Left colon (tissue), 2 donors: Measurements from ENCODE around the gene DUSP3. TPM values are rescaled to one million over a fixed set of nuclear protein-coding genes. Genes with fewer than 3 reads are reported as not detected.

ENCODE experiments used
- ATAC-seq: fragments of 200-7000 bp; cut with Tn5 transposase; one replicate; pipeline ENCODE4 v1.9.1; 2020; ENCODE audit warnings: mild to moderate bottlenecking, moderate library complexity
- DNase-seq, 2 donors: peaks; one replicate each; pipeline ENCODE4 v3.0.0-alpha.2; 2020
- intact Hi-C, 2 donors: fragments of 100-400 bp; cut with DNase I in 1 of 2; cut with micrococcal nuclease in 1 of 2; formaldehyde crosslinking; loops; one replicate each; pipeline versions ENCODE4 v1.11.2 to v1.14.0; 2022; cut with DNase I, micrococcal nuclease
- long read RNA-seq: library from polyadenylated mRNA; unstranded; transcript quantifications from one replicate; pipeline ENCODE4 v2.0.0, GENCODE V29; 2021
- total RNA-seq, 2 donors: library from RNA; stranded (reverse); fragmentation: NEBNext Ultra II Directional; extraction: Animal tissue kit (Norgen Biotek cat#: 25700); gene quantifications; one replicate each; pipeline ENCODE4 v1.2.1, GENCODE V29; 2021
- donor health status: DM: no; HTN: no; CAD: no.
- donor health status: DM: yes; HTN: yes; CAD: no.

DUSP3 gene
- total RNA-seq, result 10 to 100 TPM; 47.3 to 85.2 TPM
- long read RNA-seq, full-length matches to known transcripts, result 31 of 57 reads
- long read RNA-seq, partial matches to known transcripts, result 1 of 57 reads
- long read RNA-seq, other reads (novel, unspliced or antisense), result 25 of 57 reads

DNA sequence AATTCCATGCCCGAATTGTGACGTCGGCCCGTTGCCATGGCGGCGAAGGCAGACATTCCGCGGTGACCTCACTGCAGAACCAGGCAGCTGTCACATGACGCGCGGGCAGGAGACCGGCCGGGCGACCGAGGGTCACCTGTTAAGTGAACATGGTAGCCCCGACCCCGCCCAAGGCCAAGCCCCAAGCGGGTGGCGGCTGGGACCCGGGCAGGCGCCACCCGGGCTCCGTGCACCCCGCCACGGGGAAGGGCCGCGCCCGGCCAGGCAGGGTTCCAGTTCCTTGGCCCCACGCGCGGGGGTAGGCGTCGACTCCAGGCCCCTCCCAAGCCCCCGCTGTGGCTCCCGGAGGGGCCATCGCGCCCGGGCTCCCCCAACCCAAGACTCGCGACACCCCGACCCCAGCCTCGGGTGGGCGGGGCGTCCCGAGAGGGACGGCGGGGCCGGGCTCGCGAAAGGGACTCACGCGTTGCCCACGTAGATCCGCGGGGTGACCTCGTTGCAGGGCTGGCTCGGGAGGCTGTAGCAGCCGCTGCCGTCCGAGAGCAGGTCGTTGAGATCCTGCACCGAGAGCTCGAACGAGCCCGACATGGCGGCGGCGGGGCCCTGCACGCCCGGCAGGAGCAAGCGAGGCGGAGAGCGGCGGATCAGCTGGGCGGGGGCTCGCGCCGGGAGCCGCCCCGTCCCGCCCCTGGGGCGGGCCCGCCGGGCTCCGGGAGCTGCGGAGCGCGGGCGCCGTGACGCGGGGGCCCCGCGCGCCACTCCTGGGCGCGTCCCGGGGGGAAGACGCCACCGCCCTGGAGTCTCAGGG, at the start of gene DUSP3:
Gene DUSP3, minus strand, starts transcription at position 641 of the 808 bp plus-strand sequence. Its CDS starts 53 bp downstream, at position 588.
- DNase-seq, result peak; percentile 96 to 97
- intact Hi-C loops, result no loop called here
- peak; percentile 91 for ATAC-seq

DNA sequence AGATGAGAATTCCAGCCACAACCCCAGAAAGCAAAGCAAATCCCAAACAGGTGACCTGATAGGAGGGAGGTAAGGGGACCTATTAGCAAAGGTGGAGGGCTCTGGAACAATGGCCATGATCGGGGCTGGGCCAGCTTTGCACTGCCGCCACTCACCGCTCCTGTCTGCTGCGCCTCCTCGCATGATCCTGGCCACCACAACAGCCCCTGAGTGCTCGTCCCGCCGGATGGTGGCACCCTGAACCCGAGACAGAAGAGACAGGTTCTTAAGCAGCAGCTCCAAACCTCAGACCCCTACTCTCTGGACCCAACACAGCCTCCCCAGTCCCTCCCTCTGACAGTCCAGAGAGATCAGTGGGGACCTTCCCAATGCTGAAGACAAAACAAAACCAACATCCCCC, 48.8 kb upstream of the DUSP3 start:
- ATAC-seq (no peak), DNase-seq (no peak)
- intact Hi-C loops, result no loop called here

DNA sequence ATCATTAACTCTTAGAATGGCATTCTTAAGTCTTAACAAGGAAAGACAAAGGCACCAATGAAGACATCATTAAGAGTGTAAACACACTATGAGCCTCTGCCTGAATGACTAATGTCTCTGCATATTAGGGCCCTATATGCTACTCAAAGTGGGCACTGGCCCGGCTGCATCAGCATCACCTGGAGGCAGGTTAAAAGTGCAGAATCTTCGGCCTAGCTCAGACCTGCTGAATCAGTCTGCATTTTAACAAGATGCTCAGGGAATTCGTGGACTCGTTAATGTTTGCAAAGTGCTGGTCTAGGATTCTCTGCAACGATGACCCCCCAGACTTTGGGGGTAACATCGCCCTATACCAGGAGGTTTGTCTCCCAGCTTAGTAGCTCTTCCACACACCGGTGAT, 47.4 kb upstream of the DUSP3 start:
- no peak for DNase-seq
- no peak for ATAC-seq
- intact Hi-C loops, result no loop called here

DNA sequence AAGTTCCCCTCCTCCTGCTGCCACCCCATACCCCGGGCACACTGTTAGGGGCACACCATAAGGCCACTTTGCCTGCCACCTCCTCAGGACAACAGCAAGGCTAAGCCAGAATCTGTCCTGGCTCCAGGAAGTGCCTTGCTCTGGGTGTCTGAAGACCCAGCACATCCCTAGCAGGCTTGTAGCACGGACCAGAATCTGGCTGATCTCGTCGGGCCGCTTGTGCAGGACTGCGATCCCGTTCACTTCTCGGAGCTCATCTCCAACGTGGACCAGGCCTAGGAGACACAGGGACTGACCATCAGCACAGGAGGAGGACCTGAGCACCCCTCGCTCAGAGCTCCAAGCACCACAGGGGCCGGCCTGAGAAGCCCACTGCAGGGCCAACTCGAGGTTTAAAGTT, 46.8 kb upstream of the DUSP3 start:
- no peak for ATAC-seq
- intact Hi-C loops, result no loop called here

DNA sequence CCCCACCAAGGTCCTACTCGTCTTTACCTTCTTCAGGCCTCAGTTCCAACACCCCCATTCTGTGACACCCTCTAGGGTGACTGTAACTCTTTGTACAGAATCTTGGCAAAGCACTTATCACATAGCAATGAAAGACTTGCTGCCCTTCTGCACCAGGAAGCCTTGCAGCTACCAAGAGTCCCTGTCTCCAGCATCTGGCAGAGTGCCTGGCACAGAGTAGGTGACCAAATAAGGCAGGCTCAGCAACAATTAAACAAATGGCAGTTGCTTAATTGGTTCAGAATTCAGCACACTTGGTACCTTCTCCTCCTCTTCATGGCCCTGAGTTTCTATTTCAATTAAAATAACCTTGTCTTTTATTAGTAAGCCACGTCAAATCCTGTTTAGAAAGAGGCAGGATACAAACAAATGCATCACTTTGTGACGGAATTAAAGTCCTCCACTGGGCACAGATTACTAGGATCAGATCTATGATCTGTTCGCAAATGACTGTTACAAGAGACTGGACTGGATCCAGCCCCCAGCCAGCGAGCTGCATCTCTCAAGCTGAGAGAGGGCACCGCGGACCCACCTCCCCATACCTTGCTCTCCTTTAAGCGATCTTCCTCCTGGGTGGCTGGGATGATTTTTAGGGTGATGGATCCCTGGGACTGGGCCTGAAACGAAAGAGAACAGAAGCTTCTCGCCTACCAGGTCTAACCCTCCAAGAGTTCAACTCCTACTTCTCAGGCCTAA, 44.7 kb upstream of the DUSP3 start:
- DNase-seq, result peak; percentile 54 to 56
- intact Hi-C loops, result no loop called here
- ATAC-seq, result peak; percentile 85

More for the DNA sequence above, 46.8 kb upstream of the DUSP3 start:
- DNase-seq, result no peak

DNA sequence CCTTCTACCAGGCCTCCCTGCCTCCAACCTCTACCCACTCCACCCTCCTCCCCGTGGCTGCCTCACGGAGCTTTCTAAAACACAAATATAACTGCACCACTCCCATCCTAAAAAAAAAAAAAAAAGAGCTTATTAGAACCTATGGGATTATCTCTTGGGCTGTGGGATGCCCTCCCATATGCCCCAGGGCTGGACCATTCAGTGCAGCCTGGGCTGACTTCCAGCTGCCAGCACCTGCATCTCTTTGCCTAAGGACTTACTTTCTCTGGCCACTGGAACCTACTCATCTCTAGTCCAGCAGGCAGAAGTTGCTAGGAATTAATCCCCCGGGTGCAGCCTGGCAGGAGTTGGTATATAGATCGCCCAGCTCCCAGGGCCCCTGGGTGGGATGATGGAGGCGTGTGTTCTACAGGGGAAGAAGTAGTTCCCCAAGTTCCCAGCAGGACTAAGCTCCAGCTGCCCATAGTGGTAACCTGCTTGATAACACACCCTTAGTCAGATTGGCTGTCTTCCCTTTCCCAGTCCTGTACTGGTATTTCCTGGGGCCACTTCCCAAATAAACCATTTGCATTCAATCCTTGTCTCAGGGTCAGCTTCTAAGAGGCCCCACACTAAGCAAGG, 43.9 kb upstream of the DUSP3 start:
- intact Hi-C loops, result no loop called here
- ATAC-seq, result peak; percentile 18
- no peak for DNase-seq

DNA sequence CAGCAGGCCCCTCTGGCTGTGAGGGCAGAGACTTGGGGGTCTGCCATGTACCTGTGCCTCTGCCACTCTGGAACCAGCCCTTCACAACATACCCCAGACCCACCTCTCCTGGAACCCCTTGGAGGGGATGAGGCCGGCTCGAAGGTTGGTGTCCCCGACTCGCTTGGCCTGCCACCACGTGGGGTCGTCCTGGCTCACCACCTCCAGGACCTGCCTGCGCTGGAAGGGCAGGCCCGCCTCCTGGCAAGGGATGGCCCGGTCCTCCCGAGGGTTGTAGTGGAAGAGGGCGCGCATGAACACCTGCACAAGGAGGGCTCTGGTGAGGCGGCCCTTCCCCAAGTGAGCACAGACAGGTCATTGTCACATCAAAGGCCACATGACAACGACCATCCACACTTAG, 42.0 kb upstream of the DUSP3 start:
- DNase-seq, result no peak
- ATAC-seq, result no peak

DNA sequence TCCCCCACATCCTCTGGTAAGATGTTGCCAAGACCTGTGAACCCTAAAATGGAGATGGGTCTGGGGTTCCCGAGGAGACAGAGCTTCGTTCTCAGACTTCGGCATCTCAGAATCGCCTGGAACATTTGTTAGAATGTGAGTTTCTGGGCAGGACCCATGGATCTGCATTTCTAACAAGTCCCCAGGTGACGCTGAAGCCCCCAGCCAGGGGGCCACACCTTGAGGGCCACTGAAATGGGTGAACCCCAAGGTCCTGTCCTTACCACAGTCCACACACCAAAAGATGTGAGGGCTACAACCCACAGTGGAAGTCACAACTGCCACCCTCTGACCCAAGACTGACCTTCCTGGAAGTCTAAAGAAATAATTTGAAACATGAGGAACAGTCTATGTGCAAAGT, 40.2 kb upstream of the DUSP3 start:
- ATAC-seq, result no peak
- intact Hi-C loops, result no loop called here
- no peak for DNase-seq

More for the DNA sequence above, 42.0 kb upstream of the DUSP3 start:
- intact Hi-C loops, result no loop called here

DNA sequence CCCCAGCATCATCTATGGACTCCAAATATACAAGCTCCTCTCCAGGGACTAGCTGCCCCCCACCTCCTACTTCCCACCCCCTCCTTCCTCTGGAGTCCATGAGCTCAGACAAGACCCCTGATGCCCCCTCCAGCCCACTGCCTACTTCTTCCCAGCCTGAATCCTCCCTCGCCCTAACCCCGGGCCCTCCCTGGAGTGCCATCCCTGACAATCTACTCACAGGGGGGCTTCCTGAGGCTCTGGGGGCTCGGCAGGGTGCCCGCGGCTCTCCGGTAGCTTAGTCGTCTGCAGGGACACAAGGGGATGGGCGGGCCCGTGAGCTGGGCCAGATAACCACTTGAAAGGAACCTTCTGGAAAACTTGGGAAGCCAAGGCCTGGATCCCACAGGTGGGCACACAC, 39.0 kb upstream of the DUSP3 start:
- ATAC-seq, result no peak
- no peak for DNase-seq

DNA sequence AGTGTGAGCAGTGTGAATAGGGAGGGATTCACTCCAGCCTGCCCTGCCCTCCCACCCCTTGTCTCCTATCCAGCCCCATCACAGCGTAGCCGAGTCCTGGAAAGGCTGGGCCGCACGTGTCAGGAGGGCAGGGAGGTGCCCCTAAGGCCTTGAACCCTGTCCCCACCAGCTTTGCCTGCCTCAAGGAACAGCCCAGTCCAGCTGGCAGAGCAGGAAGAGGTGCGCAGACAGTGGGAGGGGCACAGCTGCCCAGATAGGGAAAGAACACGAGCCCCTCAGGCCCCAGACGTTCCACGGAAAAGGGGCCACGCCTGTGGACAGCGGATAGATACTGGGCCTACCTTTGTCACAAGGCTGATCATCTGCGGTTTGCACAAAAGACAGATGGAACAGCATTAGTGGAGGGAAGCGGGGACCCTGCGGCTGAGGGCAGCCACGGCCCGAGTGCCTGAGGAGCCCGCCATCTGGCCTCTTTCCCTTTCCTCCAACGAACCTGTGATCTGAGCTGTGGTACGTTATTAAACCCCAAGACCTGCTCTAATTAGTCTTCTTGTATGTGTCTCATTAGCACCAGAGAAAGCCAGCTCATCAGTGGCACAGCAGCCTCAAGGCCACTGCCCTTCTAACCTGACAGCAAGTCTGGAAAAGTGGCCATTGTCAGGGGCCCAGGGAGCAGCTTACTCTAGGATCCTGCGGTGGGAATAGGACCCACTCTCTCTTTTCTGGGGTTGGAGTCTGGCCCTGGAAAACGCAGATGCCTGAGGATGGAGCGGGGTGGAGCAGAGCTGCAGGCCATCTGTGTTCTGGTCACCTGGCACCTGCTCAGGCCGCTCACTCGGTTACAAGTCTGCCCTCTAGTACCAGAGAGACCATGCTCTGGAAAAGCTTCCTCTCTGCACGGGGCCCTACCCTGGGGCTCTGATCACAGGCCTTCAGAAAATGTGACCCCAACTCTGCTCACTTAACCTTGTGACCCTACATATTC, 37.9 kb upstream of the DUSP3 start:
- no peak for DNase-seq
- intact Hi-C loops, result no loop called here
- ATAC-seq, result no peak

More for the DNA sequence above, 39.0 kb upstream of the DUSP3 start:
- intact Hi-C loops, result no loop called here

DNA sequence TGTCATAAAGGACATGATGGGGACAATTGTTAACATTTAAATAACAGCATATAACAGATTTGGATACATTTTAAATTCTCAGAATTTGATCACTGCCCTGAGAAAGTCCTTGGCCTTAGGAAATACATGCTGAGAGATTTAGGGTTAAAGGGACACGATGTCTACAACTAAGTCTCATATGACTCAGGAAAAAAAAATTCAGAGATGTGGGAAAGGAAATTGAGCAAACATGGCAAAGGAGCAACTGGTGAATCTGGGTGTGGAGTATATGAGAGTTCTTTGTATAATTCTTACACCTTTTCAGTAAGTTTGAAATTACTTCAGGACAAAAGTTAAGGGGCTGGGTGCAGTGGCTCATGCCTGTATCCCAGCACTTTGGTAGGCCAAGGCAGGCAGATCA, 35.9 kb upstream of the DUSP3 start:
- DNase-seq (no peak), ATAC-seq (no peak)
- intact Hi-C loops, result no loop called here

DNA sequence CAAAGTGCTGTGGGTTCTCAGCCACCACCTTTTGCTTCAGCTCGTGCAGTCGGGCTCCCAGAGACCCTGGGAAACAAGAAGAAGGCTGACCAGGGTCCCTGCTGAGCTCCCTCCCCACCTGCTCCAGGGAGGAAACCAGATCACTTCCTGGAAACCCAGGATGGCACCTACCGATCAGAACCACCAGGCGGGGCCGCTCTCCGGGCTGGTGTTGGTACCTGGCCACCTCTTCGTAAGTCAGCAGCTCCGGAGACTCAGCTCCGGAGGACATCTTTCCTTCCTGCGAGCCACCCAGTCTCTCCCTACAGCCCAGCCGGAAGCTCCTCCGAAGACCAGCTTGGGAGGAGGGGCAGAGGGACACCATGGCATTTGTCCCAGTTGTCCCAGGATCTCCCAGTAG, 35.2 kb upstream of the DUSP3 start:
- DNase-seq, result no peak

DNA sequence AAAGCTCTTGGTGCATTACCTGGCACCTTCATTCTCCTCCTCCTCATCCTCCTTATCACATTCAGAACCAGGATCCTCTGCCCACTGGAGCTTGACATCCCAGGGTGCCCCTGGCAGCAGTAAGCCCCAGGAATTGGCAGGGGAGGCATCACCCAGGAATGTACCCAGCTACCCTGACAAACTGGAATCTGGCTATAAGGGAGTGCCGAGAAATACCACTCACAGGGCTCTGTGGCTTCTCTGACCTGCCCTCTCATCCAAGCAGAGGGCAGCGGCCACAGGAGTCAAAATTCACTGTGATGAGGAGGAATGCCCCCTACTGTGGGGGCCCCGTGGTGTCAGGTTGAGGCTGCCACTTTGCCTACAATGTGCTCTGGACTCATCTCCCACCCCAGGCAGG, 34.6 kb upstream of the DUSP3 start:
- no peak for DNase-seq
- ATAC-seq, result no peak
- intact Hi-C loops, result no loop called here

More for the DNA sequence above, 35.2 kb upstream of the DUSP3 start:
- intact Hi-C loops, result no loop called here
- ATAC-seq, result no peak

DNA sequence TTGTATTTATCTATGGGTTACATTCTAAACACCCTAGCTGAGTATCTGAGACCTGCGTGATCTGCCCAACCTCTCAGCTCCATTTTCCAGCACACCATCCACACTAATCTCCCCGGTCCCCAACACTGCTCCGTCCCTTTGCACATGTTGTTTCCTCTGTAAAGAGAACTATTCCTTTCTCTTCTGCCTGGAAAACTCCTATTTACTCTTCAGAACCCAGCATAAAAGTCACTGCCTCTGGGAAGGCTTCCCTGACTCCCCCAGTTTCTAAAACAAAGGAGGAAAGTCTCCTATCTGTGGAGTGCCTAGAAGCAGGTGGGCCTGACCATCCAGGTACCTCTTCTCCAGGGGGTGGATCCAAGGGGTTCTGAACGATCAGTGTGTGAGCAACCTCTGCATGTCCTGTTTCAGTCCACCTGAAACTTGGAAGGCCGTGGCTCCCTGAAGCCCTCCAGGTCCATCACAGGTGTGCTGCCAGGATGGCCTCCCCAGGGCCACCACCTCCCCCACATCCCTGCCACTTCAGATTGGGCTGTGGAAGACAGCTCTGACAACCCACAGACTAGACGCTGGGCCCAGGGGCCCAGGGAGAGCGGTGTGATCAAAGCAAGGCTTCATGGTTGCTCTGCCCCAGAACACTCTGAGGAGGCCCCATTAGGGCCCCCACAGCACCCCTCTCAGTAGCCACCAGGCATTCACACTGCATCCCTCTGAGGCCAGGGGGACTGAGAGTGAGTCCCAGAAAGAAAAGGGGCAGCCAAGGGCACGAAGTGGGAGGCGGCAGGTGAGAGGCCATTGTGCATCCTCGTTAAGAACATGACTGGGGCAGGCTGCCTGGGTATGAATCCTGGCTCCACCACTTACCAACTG, 33.9 kb upstream of the DUSP3 start:
- no peak for DNase-seq
- intact Hi-C loops, result no loop called here
- ATAC-seq, result no peak

DNA sequence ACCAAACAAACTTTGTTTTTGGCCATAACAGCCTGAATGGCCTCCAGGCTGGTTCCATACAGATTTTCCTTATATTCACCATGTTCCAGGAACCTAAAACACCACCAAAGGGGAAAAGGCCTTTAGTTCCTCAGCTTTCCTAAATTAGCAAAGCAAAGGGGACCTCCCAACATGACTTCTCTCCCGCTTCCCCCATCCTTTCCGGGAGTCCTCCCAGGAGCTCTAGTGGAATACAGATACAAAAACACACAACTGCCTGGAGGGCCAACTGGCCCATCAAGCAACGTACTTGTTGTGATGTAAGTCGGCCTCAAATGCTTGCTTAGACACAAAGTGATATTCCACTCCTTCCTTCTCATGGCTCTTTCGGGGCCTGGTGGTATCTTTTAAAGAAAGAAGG, 32.0 kb upstream of the DUSP3 start:
- ATAC-seq (no peak), DNase-seq (no peak)
- intact Hi-C loops, result no loop called here

DNA sequence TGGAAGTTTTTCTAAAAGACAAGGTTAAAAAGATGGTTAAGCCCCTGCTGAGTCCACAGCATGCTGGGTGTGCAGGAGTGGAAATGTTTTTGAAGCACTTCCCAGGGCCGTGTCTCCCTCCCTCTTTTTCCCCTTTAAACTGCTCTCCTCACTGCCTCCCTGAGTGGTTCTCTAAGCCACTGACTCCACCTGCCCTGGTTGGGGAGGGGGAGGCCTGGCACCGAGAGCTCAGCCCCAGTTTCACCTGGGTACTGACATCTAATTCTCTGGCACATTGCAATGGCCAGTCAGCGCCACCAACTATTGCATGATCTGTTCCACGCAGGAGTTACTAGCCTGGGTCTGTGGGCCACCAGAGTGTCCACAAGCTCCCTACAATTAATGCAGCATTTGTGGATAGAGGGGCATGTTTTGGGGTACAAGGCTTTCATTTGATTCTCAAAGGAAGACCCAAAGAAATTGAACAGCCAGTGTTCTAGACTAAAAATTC, 31.5 kb upstream of the DUSP3 start:
- ATAC-seq (no peak), DNase-seq (no peak)
- intact Hi-C loops, result no loop called here

DNA sequence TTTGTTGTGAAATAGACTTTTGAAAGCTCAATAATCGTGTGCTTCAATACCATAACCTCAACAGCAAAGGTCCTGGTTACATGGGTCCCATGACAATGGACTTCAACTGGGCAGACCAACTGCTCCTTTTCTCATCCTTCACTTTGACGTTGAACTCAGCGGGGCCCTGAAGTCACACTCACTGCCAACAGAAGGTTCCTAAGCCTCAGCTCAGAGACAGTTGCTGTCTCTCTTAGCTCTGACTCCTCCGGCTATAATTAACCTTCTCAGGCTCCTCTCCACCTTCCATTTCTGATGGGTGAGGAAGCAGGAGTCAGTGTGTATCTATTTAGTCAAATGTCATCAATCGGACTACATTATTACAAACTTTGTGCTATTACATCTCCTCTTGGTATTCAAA, 30.3 kb upstream of the DUSP3 start:
- no peak for DNase-seq

More for the DNA sequence above, 30.3 kb upstream of the DUSP3 start:
- ATAC-seq, result no peak
- intact Hi-C loops, result no loop called here
